NT2/D1 (cell line): Measurements from ENCODE around the gene SH3PXD2A.

Source experiments
- SUZ12 ChIP-seq: IDR thresholded peaks from 2 replicates; pipeline ENCODE4 v1.6.1; 2011; ENCODE audit not compliant: insufficient read length, insufficient read depth; ENCODE audit errors: extremely low read depth
- ZNF274 ChIP-seq: IDR thresholded peaks from 2 replicates; pipeline ENCODE4 v1.6.1; 2011; ENCODE audit warnings: mild to moderate bottlenecking, low read depth, low read length

DNA sequence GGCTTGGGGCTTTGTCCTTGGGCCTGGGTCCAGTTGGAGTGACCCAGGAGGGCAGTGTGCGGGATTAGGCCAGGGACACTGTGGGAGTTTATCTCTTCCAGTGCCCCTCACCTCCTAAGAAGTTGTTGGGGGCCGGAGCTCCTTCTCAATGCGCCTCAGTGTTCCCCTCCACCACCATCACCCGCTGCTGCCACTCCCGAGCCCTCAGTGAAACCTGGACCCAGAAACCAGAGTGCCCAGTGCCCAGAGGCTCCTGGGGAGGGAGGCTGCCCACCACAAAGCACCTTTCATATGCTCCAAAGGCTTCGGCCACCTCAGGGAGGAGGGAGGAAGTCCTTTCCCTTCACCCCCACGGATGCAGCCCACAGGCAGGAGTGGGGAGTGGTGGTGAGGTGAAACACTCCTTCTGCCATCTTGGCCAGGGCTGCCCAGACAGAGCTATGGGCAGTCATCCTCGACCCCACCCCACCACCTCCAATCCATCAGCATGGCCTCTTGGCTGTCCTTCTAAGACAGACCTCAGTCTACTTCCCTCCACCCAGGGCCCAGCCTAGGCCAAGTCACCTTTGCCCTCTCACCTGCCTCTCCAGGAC is 99.0 kb downstream of the SH3PXD2A start:
- TF ChIP-seq ZNF274 (no peak), SUZ12 (no peak)
